GM21526 (cell line): ENCODE data around the gene NSUN6.

Source experiments
- ATAC-seq: cut with Tn5 transposase; IDR thresholded peaks from one replicate; pipeline ENCODE4 v1.9.1; 2021; ENCODE audit warnings: moderate library complexity; ENCODE audit not compliant: unreplicated experiment, low FRiP score

Gene NSUN6

DNA sequence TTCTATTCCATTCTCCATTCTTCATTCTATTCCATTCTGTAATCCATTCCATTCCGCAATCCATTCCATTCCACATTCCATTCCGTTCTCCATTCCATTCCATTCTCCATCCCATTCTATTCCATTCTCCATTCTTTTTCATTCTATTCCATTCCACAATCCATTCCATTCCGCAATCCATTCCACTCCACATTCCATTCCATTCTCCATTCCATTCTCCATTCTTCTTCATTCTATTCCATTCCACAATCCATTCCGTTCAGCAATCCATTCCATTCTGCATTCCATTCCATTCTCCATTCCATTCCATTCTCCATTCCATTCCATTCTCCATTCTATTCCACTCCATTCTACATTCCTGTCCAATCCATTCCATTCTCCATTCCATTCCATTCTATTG lies 85.2 kb downstream of the NSUN6 start:
- no peak for ATAC-seq

DNA sequence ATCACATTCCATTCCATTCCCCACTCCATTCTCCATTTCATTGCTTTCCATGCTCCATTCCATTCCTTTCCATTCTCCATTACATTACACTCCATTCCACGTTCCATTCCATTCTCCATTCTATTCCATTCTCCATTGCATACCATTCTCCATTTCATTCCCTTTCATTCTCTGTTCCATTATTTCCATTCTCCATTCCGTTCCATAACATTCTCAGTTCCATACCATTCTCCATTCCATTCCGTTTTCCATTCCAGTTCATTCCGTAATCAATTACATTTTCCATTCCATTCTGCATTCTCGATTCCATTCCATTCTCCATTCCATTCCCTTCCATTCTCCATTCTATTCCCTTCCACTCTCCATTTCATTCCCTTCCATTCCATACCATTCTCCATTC lies 86.4 kb downstream of the NSUN6 start:
- ATAC-seq = no peak

DNA sequence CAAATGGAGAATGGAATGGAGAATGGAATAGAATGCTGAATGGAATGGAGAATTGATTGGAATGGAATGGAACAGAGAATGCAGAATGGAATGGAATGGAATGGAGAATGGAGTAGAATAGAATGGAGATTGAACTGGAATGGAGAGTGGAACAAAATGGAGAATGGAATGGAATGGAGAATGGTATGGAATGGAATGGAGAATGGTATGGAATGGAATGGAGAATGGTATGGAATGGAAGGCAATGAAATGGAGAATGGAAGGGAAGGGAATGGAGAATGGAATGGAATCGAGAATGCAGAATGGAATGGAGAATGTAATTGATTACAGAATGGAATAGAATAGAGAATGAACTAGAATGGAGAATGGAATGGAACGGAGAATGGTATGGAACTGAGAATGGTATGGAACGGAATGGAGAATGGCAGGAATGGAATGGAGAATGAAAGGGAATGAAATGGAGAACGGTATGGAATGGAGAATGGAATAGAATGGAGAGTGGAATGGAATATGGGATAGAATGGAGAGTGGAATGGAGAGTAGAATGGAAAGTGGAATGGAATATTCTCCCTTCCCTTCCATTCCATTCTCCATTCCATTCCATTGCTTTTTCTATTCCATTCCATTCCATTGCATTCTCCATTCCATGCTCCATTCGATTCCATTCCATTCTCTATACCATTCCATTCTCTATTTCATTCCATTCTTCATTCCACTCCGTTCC lies 88.2 kb downstream of the NSUN6 start:
- no peak for ATAC-seq

DNA sequence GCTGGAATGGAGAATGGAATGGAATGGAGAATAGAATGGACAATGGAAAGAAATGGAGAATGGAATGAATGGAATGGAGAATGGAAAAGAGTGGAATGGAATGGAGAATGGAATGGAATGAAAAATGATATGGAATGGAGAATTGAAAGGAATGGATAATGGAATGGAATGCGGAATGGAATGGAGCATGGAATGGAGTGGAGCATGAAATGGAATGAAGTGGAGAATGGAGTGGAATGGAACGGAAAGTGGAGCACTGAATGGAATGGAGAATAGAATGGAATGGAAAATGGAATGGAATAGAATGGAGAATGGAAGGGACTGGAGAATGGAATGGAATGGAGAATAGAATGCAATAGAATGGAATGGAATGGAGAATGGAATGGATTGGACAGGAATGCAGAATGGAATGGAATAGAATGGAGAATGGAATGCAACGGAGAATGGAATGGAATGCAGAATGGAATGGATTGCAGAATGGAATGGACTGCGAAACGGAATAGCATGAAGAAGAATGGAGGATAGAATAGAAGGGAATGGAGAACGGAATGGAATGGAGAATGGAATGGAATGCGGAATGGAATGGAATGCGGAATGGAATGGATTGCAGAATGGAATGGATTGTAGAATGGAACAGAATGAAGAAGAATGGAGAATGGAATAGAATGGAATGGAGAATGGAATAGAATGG lies 89.4 kb downstream of the NSUN6 start:
- no peak for ATAC-seq

DNA sequence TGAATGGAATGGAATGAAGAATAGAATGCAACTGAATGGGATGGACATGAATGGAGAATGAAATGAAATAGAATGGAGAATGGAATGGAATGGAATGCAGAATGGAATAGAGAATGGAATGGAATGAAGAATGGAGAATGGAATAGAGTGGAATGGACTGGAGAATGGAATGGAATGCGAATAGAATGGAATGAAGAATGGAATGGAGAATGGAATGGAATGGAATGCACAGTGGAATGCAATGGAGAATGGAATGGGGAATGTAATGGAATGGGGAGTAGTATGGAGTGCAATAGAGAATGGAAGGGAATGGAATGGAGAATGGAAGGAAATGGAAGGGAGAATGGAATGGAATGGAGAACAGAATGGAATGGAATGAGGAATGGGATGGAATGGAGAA lies 93.4 kb downstream of the NSUN6 start:
- ATAC-seq = no peak

DNA sequence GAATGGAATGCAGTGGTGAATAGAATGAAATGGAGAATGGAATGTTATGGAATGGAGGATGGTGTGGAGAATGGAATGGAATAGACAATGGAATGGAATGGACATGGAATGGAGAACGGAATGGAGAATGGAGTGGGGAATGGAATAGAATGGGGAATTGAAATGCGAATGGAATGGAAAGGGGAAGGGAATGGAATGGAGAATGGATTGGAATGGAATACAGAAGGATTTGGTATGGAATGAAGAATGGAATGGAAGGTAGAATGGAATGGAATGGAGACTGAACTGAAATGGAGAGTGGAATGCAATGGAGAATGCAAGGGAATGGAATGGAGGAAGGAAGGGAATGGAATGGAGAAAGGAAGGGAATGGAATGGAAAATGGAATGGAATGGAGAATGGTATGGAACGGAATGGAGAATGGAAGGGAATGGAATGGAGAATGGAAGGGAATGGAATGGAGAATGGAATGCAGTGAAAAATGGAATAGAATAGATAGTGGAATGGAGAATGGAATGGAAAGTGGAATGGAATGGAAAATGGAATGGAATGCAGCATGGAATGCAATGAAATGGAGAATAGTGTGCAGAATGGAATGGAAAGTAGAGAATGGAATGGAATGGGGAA lies 94.8 kb downstream of the NSUN6 start:
- no peak for ATAC-seq

DNA sequence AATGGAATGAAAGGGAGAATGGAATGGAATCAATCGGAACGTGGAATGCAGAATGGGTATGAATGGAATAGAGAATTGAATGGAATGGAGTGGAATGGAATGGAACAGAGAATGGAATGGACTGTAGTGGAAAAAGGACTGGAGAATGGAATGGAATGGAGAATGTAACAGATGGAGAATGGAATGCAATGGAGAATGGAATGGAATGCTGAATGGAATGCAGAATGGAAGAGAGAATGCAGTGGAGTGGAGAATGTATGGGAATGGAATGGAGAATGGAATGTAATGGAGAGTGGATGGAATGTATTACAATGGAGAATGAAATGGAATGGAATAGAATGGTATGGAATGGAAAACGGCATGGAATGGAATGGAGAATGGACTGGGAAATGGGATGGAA lies 96.9 kb downstream of the NSUN6 start:
- ATAC-seq = no peak

DNA sequence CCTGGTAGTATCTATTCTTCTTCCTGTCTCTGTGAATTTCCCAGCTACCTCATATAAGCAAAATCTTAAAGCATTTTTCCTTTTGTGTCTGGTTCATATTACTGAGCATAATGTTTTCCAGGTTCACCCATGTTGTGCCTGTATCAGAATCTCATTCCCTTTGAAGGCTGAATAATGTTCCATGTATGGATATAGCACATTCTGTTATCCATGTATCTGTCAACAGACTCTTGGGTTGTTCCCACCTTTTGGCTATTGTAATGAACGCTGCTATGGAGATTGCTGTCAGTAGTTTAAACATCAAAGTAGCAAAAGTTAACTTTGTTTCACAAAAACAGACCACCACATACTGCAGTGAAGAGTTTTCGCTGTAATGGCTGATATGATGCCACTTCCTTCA lies 99.9 kb downstream of the NSUN6 start:
- ATAC-seq = no peak

DNA sequence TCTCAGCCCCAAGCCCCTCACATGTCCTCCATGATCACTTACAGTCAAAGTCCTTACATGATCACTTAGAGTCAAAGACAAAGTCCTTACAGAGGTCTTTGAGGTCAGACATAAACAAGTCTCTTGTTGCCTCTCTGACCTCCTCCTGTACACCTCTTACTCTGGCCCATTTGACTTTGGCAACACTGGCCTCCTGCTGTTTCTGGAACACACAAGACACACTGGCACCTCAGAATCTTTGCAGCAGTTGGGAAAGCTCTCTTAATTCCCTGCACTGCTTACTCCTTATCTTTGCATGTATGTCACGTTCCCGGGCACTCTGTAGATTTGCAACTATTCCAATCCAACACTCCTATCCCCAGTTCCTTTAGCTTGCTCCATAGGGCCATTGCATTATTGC lies 102.3 kb downstream of the NSUN6 start:
- no peak for ATAC-seq

DNA sequence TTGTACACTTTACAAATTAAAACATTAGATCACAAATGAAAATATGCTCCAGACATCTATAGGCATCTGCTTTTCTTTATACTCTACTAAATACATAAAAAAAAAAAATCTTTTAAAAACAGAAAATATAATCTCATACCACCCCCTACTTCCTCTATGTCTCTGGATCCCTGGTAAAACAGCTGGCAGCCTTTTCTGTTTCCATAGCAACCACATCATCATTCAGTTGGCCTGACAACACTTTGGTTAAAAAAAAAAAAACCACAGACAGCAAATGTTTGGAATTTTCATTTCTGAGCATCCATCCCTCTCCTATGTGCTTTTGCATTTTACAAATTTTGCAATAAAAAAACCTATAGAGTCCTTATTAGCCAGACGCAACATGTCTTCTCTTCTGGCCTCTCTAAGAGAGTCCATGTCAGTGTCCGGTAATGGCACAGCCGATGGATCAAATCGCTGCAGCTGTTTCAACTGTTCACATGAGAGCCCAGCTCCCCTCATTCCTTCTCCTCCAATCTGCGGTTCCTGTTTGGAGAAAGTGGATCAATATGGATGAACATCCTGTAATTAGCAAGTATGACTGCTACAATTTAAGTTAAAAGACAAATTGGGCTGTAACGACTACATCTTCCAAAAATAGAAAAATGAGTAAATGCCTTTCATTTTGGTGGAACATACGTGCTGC lies 105.6 kb downstream of the NSUN6 start:
- ATAC-seq = no peak

DNA sequence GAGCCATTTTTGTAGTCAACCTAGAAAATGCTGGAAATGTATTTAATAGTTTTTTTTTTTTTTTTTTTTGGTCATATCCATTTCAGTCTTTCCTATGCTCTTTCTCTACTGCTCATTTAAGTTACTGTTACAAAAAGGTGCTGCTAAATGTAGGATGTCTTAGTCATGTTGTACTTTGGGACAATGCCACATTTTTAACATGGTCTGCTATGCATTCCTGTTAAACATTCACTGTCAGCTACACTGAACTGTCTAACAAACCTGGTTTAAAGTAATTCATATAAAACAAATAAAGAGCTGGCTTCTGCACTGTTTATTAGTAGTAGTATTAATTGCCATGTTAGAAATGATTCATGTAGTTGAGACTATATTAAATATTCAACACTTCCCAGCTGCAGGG lies 108.6 kb downstream of the NSUN6 start:
- ATAC-seq = no peak

DNA sequence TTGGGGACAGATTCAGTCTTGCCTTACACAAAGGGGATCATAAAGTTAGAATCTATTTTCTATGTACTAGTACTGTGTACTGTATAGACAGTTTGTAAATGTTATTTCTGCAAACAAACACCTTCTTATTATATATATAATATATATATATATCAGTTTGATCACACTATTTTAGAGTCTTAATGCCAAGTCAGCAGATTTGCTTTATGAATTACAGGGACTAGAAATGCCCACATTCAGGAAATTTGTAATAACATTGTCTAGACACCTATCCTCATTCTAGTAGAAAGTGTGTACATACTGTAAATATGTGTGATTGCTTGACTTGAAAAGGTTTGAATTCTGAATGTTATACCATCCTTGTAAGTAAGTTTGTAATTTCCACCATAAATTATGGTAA lies 111.2 kb downstream of the NSUN6 start:
- no peak for ATAC-seq

DNA sequence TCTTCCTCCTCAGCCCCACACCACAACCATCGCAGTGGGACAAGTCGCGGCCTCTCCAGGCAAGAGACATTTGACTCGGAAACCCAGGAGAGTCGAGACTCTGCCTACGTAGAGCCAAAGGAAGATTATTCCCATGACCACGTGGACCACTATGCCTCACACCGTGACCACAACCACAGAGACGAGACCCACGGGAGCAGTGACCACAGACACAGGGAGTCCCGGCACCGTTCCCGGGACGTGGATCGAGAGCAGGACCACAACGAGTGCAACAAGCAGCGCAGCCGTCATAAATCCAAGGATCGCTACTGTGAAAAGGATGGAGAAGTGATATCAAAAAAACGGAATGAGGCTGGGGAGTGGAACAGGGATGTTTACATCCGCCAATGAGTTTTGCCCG lies 112.1 kb downstream of the NSUN6 start:
- no peak for ATAC-seq

DNA sequence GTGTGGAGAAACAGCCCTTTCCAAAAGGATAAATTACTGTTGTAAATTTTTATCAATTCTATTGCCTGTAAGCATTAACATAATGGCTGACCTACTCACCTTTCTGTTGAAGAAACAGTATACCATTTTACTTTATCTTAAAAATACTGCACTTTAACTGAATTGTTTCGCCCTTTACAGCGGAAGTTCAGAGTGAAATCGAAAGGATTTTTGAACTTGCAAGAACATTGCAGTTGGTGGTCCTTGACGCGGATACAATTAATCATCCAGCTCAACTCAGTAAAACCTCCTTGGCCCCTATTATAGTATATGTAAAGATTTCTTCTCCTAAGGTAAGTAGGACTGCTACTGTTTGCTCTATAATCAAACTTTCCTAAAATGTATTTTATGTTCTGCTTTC lies 117.5 kb downstream of the NSUN6 start:
- no peak for ATAC-seq

DNA sequence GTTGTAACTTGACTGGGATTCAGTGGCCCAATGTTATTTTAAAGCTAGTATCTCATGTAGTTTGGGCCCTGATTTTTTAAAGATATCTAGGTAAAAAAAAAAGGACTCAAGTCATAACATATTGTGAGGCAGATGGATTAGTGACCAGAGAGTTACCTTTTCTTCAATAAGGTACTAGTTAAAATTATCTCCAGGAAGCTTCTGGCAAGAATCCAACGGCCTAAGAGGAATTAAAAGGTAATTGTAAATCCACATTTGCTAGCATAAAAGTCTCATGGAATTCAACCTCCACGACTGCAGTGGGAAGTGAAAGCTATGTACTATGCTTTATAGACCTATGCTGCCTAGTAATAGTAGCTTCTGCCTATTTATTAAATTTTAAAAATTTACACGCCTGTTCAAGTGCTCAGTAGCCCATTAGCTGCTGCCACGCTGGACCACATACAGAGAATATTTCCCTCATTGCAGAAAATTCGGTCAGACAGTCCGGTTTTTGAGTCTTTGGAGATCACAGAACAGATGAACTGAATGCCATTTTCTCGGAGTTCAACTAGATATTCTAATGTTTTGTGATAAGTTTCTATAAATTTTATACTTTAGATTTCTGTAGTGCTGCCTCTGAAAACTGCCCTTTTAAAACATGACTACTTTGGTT lies 118.4 kb downstream of the NSUN6 start:
- ATAC-seq = no peak

DNA sequence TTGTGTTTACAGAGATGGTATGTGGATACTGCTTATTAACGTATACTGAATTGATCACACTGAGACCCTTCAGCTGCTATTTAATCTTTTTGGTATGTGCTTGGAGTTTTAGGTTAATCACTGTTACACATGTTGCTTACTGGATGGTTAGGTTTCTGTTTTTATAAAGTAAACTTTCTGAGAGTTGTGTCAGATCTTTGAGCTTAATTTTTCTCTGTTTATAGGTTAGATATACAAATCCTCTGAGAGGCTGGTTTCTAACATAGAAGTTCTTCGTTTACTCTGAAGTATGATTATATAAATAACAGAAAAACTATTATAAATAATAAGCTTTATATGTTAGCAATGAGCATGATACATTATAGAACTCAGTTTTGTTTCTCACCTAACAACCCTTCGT lies 123.1 kb downstream of the NSUN6 start:
- no peak for ATAC-seq

DNA sequence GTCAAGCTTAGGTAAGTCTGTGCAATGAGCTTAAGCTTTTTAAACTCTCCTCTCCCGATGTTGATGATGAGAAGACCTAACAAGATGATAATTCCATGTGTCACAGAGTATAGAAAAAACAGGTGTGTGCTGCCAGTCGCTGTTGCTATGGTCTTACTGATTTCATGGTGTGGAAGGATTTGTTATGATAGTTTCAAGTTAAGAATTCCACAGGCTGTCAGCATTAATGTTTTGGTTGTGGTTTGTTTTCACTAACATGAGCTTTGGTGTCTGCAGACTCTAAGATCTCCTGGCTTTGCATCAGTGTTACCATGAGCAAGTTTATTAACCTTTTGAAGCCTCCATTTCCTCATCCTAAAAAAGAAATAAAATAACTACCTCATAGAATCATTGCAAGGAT lies 123.7 kb downstream of the NSUN6 start:
- ATAC-seq = no peak

DNA sequence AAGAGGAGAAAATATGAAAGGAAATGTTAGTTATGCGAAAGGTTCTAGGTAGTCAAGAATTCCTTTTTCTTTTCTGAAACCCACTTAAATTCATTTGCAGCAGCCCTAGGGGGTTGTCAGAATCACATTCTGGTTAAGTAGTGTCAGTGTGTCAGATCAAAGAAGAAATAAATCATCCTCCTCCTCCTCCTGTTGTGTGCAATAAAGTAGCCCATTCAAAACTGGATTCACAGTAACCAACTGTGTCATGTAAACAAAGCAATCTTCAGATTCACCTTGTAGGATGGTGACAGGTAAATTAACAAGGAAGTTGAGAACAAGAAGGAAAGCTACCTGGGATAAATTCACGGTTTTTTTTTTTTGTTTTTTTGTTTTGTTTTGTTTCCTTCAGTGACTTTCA lies 127.5 kb downstream of the NSUN6 start:
- ATAC-seq = no peak

DNA sequence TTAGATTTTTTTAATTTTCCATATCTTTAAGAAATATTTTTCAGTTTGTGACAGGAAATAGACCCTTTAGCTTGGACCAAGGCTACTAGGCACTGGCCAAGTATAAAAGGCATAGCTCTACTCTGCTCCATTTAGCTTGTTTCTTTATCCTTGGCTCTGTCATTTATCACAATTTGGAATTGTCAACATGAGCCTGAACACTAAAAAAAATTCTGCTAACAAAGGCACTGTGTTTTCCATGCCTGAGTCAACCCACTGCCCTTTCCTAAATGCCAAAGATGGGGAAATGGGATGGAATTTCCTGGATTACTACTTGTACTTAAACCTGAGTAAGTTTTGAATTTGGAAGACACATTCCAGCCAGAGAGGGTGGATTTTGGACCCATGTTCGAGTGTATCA lies 128.4 kb downstream of the NSUN6 start:
- no peak for ATAC-seq

DNA sequence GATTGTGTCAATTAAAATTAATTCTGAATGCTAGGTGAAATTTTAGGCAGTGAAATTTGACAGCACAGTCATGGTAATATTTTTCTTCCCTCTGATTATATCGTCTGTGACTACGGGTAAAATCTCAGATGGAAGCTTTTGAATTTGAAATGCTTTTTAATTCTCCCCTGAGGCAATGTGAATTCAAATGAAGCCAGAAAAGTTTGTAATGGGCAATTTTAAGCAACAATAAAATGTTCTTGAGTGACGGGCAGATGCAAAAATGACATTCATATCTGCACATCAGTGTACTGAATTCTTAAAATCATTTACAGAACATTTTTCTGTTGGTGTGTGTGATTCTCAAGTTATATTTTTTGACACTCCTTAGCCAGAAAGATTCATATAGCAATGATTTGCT lies 134.5 kb downstream of the NSUN6 start:
- no peak for ATAC-seq

DNA sequence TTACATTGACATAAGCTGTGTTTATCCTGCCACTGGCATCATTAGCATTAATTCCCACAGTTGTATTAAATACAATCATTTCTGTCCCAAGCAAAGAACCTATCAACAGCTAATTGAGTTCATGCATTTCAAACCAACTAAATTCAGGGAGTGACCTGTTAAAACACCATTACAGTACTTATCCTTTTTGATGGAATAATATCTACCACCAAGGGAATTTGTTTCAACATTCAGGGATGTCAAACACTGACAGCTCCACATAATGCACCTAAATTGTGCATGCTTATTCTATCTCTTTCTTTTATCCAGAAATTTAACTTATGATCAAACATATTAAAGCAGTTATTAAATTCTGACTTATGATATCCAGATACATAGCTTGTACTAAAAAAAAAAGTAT lies 136.8 kb downstream of the NSUN6 start:
- no peak for ATAC-seq
